Mucosa of descending colon (tissue), 3 donors: ENCODE results near the gene WNT6. TPM values are rescaled to one million over a fixed set of nuclear protein-coding genes. Genes with fewer than 3 reads are reported as not detected.

Source experiments
- ATAC-seq: fragments of 200-7000 bp; cut with Tn5 transposase; one replicate; pipeline ENCODE4 v1.9.1; 2020; ENCODE audit warnings: mild to moderate bottlenecking, moderate library complexity
- DNase-seq, 3 donors: peaks; one replicate each; pipeline ENCODE4 v3.0.0-alpha.2; 2020
- H3K36me3 ChIP-seq: fragments of 200-600 bp; one replicate; pipeline ENCODE4 v1.8.0; 2021; ENCODE audit warnings: low read depth, mild to moderate bottlenecking
- H3K4me1 ChIP-seq: fragments of 200-600 bp; one replicate; pipeline ENCODE4 v1.8.0; 2021; ENCODE audit warnings: low read depth, mild to moderate bottlenecking
- H3K4me3 ChIP-seq: fragments of 200-600 bp; one replicate; pipeline ENCODE4 v1.8.0; 2021; ENCODE audit warnings: mild to moderate bottlenecking
- H3K9me3 ChIP-seq: fragments of 200-600 bp; one replicate; pipeline ENCODE4 v1.8.0; 2021; ENCODE audit warnings: mild to moderate bottlenecking
- CTCF ChIP-seq: fragments of 200-600 bp; IDR thresholded peaks from one replicate; pipeline ENCODE4 v1.8.0; 2022; ENCODE audit warnings: antibody characterized with exemption, mild to moderate bottlenecking
- intact Hi-C, 2 donors: fragments of 100-400 bp; cut with DNase I in 1 of 2; cut with micrococcal nuclease in 1 of 2; formaldehyde crosslinking; loops; one replicate each; pipeline versions ENCODE4 v1.11.0 to v1.11.1; 2022; cut with DNase I, micrococcal nuclease
- total RNA-seq, 3 donors: library from RNA; stranded (reverse); fragmentation: NEBNext Ultra II Directional in 2 of 3; extraction: Animal tissue kit (Norgen Biotek cat#: 25700) in 2 of 3; gene quantifications; one replicate each; pipeline versions ENCODE4 v1.2.1 to v1.2.4, GENCODE V29; 2021 to 2023
- donor health status: DM: no; HTN: no; CAD: no; lungs with moderate emphysema.
- donor health status: DM: no; HTN: no; CAD: no.
- donor health status: DM: no; HTN: yes; CAD: no.

The WNT6 gene
- total RNA-seq, 3 donors from 2014 or later: 0.39 to 5.7 (median 0.41) TPM

DNA sequence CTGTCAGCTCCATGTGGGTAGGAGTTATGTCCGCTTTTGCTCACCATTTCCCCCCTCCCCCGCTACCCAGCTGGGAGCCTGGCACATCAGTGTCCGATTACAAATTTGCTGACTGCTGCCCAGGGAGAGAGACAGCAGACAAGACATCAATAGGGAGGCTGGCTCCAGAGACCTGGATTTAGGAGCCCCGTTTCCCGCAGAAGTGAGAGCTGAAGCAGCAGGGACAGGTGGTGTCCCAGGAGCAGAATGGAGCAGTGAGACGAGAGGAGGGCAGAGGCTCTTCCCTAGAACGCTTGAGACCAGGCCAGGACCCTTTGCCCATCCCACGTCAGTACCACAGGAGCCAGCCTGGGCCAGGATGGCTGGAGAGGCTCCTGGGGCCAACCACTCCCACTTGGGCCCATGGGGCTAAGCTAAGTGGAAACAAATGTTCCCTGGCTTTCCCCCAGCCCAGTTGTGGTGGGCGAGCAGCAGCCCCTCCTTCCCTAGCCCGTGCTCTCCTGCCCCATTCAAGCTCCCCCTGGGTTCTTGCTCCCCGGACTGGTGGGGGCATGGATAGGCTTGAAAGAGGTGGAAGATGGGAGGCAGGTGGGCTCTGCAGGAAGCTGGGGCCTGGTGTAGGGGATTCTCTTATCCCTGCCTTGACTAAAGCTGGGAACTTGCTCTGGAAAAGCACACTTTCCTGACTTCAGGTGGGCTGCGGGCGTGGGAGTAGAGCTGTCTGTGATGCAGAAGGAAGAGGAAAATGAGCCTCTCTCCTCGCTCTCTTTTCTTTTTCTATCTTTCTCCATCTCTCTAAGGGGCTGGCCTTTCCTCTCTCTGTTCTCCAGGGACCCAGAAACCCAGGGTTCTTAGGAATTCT is 4.1 kb upstream of the WNT6 start:
- intact Hi-C loops: no loop called here
- TF ChIP-seq CTCF: no peak
- Histone ChIP-seq H3K4me3 (no peak overlapping the region), H3K4me1 (peaks cover 12% of the 10 kb centered on the region), H3K9me3 (no peaks in the 10 kb centered on the region), H3K36me3 (no peaks in the 10 kb centered on the region)
- ATAC-seq (no peak), DNase-seq (no peak)

DNA sequence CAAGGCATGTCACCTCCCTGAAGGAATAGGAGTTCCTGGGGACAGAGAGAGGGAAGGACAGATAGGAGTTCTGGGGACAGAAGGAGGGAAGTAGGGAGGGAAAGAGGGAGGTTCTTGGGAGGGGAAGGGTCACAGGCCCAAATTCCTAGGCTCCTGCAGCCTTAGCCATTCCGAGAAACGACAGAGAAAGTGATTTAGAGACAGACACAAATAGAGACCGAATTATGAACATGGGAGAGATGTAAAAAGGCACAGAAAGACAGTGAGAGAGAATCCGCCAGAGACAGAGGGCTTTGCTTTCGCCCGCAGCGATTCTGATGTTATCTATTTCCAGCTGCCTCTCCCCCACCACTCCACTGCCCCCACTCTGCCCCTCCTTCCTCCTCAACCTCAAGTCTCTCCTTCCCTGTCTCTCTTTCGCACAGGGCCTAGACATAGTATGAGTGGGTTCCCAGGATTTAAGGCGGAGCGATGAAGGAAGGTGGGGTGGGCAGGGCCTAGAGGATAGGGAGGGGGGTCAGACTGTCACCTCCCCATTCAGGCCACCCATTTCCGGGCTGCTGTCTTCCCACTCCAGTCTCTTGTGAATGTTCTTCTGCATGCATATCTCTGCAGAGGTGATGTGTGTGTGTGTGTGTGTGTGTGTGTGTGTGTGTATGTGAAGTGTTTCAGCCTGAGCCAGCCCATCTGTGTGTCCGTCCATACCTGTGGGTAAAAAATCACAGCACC is 3.3 kb upstream of the WNT6 start:
- ATAC-seq (no peak), DNase-seq (no peak)
- Histone ChIP-seq H3K4me3 (no peak overlapping the region), H3K4me1 (peaks cover 15% of the 10 kb centered on the region), H3K36me3 (no peaks in the 10 kb centered on the region), H3K9me3 (no peaks in the 10 kb centered on the region)
- TF ChIP-seq CTCF: no peak
- intact Hi-C loops: no loop called here

DNA sequence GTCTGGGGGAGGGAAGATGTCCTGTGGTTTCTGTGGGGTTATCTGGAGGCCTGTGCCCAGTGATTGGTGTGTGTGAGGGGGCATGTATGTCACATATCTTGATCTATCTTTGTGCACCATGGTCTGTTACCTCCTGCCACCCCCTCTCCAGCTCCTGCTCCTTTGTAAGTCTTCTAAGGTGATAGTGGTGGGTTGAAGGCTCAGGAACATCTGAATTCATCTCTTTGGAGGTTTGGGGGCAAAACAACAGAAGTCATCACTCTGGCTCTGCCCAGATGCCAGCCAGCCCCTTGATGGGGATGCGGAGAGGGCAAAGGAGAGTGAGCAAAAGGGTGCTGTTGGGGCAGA is 2.7 kb upstream of the WNT6 start:
- no peak for ATAC-seq
- H3K36me3 ChIP-seq: no peaks in the 10 kb centered on the region
- no peak for DNase-seq
- peaks cover 15% of the 10 kb centered on the region for H3K4me1 ChIP-seq
- H3K9me3 ChIP-seq: no peaks in the 10 kb centered on the region
- intact Hi-C loops: no loop called here
- H3K4me3 ChIP-seq: no peak overlapping the region
- TF ChIP-seq CTCF: no peak

DNA sequence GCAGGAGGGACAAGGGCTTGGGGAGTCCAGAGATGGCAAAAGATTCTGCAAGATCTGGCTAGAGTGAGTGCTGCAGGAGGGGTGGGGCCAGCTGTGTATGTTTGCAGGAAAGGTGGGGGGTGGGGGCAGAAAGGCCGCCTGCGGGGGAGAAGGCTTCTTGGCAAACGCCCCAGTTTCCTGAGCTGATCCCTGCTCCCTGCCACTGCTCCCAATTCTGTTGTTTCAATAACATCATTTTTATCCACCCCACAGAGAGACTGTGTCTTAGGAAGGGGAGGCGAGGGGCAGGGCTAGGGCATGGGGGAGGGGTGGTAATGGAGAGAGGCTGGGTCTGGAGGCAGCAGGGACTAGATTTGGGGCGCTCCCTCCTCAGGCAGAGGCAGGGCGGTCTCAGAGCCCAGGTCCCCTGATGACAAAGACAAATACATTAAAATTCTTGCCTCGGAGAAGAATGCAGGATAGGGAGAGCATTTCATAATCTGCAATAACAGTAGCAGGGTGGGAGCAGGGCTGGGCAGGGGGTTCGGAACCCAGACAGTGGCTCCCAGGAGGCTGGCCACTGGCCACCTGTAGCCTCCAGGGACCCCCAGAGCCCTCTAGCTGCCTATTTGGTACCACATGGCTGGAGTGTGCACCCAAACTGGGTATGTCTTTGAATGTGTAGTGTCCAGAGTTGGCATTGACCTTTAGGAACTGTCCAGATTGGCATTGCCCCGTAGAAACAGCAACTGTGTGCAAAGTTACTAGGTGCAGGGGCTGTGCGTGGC is 2.1 kb upstream of the WNT6 start:
- H3K4me1 ChIP-seq: peaks cover 15% of the 10 kb centered on the region
- H3K4me3 ChIP-seq: no peak overlapping the region
- TF ChIP-seq CTCF: no peak
- no peaks in the 10 kb centered on the region for H3K36me3 ChIP-seq
- no peak for DNase-seq
- H3K9me3 ChIP-seq: no peaks in the 10 kb centered on the region
- ATAC-seq: no peak
- intact Hi-C loops: no loop called here

- TF ChIP-seq CTCF: no peak
- DNase-seq (no peak), ATAC-seq (no peak)
- no peak overlapping the region for H3K4me3 ChIP-seq
- no peaks in the 10 kb centered on the region for H3K9me3 ChIP-seq
- peaks cover 15% of the 10 kb centered on the region for H3K4me1 ChIP-seq
- intact Hi-C loops: no loop called here
- no peaks in the 10 kb centered on the region for H3K36me3 ChIP-seq
Measured at GRCh38 chr2:218858138-218858445, 1.5 kb upstream of the WNT6 start.
